Lower lobe of right lung (tissue), 2 donors: Measurements from ENCODE around the gene WIZ. TPM values are rescaled to one million over a fixed set of nuclear protein-coding genes. Genes with fewer than 3 reads are reported as not detected.
A peak's percentile ranks its signal among the peaks of the same experiment; 100 is the strongest.

Experiments
- ATAC-seq, 2 donors: fragments of 200-7000 bp; cut with Tn5 transposase; one replicate each; pipeline ENCODE4 v1.9.1; 2020 to 2022; ENCODE audit warnings: mild to moderate bottlenecking in 2 of 2, moderate library complexity in 2 of 2
- DNase-seq: peaks from one replicate; pipeline ENCODE4 v3.0.0-alpha.2; 2020
- H3K27ac ChIP-seq: fragments of 200-600 bp; one replicate; pipeline ENCODE4 v1.8.0; 2022
- H3K27me3 ChIP-seq: fragments of 200-600 bp; one replicate; pipeline ENCODE4 v1.8.0; 2022; ENCODE audit warnings: low read depth
- H3K36me3 ChIP-seq: fragments of 200-600 bp; one replicate; pipeline ENCODE4 v1.8.0; 2022; ENCODE audit warnings: mild to moderate bottlenecking
- H3K4me1 ChIP-seq: fragments of 200-600 bp; one replicate; pipeline ENCODE4 v1.8.0; 2022
- H3K4me3 ChIP-seq: fragments of 200-600 bp; one replicate; pipeline ENCODE4 v1.8.0; 2022; ENCODE audit warnings: mild to moderate bottlenecking
- H3K9me3 ChIP-seq: fragments of 200-600 bp; one replicate; pipeline ENCODE4 v1.8.0; 2022
- CTCF ChIP-seq: fragments of 200-600 bp; IDR thresholded peaks from one replicate; pipeline ENCODE4 v1.8.0; 2022; ENCODE audit warnings: antibody characterized with exemption, mild to moderate bottlenecking
- intact Hi-C: fragments of 100-400 bp; cut with DNase I; formaldehyde crosslinking; loops from one replicate; pipeline ENCODE4 v1.11.0; 2022
- total RNA-seq: library from RNA; stranded (reverse); fragmentation: NEBNext Ultra II Directional; extraction: Animal tissue kit (Norgen Biotek cat#: 25700); gene quantifications from one replicate; pipeline ENCODE4 v1.2.1, GENCODE V29; 2021
- donor health status: DM: no; HTN: yes; CAD: no; lungs with severe emphysema.

Gene WIZ
- total RNA-seq, 1 donor from 2014 or later = 25.2 TPM

GRCh38 chr19:15381429-15381828 lies 68.3 kb downstream of the WIZ start:
- Histone ChIP-seq H3K9me3 (no peaks in the 10 kb centered on the region), H3K27me3 (no peaks in the 10 kb centered on the region), H3K4me3 (no peak overlapping the region), H3K4me1 (peaks cover 24% of the 10 kb centered on the region), H3K27ac (no peak overlapping the region), H3K36me3 (no peaks in the 10 kb centered on the region)
- intact Hi-C loops = no loop called here
- no peak for ATAC-seq
- TF ChIP-seq CTCF = no peak
- no peak for DNase-seq

GRCh38 chr19:15379999-15380647 lies 69.6 kb downstream of the WIZ start:
- Histone ChIP-seq H3K27me3 (no peaks in the 10 kb centered on the region), H3K4me1 (peaks cover 30% of the 10 kb centered on the region), H3K36me3 (no peaks in the 10 kb centered on the region), H3K27ac (peak overlapping the region; percentile 99), H3K9me3 (no peaks in the 10 kb centered on the region), H3K4me3 (peak overlapping the region; percentile 91)
- ATAC-seq (peak; percentile 25 to 40), DNase-seq (no peak)
- intact Hi-C loops = no loop called here
- no peak for TF ChIP-seq CTCF

GRCh38 chr19:15379083-15379998 lies 70.4 kb downstream of the WIZ start, which contains the start of gene AKAP8:
Gene AKAP8 (minus strand): TSS chr19:15379787. CDS start chr19:15379731, 56 bp downstream.
- ATAC-seq (peak; percentile 97 to 98), DNase-seq (peak; percentile 99)
- Histone ChIP-seq H3K36me3 (peaks cover 6% of the 10 kb centered on the region), H3K4me1 (peaks cover 37% of the 10 kb centered on the region), H3K27ac (peak within 1 kb of the TSS; percentile 99), H3K27me3 (no peaks in the 10 kb centered on the region), H3K4me3 (peak within 1 kb of the TSS; percentile 91), H3K9me3 (no peaks in the 10 kb centered on the region)
- intact Hi-C loops = no loop called here
- TF ChIP-seq CTCF = no peak

GRCh38 chr19:15378534-15379082 lies 71.1 kb downstream of the WIZ start:
- peak overlapping the region; percentile 99 for H3K27ac ChIP-seq
- no peaks in the 10 kb centered on the region for H3K9me3 ChIP-seq
- ATAC-seq (peak; percentile 27 to 40), DNase-seq (peak; percentile 70)
- no peaks in the 10 kb centered on the region for H3K27me3 ChIP-seq
- H3K36me3 ChIP-seq = peaks cover 13% of the 10 kb centered on the region
- peaks cover 42% of the 10 kb centered on the region for H3K4me1 ChIP-seq
- TF ChIP-seq CTCF = no peak
- intact Hi-C loops = no loop called here
- peak overlapping the region; percentile 91 for H3K4me3 ChIP-seq

- peaks cover 36% of the 10 kb centered on the region for H3K4me1 ChIP-seq
- peak overlapping the region; percentile 11 for H3K4me3 ChIP-seq
- intact Hi-C loops = no loop called here
- ATAC-seq (no peak), DNase-seq (no peak)
- peaks cover 50% of the 10 kb centered on the region for H3K36me3 ChIP-seq
- no peak for TF ChIP-seq CTCF
- peak overlapping the region; percentile 24 for H3K27ac ChIP-seq
- no peaks in the 10 kb centered on the region for H3K9me3 ChIP-seq
- no peaks in the 10 kb centered on the region for H3K27me3 ChIP-seq
These were observed 74.8 kb downstream of the WIZ start for GRCh38 chr19:15374796-15375440.
